ENCODE results near the gene OBP2A.

DNA sequence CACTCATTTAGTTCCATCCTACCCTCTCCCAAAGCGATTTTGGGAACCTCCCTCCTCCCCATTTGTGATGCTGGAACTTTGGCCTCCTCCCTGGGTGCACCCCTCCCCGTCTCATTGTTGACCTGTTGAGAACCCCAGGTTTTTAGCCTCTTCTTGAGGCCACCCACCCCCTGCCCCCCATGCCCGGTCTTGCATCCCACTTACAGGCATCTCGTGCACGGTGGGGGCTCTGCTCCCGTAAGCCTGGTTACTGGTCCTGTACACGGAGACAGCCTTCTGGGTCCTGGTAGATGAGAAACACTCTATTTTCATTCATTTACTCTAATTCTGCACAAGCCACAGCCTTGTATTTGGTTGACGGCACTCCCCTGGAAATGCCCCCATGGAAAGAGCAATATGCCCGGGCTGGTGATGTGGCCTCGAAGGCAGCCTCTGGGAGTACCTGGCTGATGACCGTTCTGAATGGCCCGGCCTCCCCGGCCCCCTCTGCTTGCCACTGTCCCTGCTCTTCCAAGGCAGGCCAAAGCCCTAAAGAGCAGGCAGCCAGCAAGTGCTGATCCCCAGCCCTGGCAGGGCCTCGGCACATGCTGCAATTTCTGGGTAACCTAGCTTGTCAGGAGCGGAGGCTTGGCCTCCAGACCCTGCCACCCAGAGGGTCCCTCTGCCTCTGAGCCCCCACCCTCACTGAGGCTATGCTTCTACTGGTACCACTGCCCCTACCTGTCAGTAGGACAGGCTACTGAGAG is 47.4 kb upstream of the OBP2A start:
- TF ChIP-seq, protein P1, sequence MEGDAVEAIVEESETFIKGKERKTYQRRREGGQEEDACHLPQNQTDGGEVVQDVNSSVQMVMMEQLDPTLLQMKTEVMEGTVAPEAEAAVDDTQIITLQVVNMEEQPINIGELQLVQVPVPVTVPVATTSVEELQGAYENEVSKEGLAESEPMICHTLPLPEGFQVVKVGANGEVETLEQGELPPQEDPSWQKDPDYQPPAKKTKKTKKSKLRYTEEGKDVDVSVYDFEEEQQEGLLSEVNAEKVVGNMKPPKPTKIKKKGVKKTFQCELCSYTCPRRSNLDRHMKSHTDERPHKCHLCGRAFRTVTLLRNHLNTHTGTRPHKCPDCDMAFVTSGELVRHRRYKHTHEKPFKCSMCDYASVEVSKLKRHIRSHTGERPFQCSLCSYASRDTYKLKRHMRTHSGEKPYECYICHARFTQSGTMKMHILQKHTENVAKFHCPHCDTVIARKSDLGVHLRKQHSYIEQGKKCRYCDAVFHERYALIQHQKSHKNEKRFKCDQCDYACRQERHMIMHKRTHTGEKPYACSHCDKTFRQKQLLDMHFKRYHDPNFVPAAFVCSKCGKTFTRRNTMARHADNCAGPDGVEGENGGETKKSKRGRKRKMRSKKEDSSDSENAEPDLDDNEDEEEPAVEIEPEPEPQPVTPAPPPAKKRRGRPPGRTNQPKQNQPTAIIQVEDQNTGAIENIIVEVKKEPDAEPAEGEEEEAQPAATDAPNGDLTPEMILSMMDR (IDR thresholded peaks at IDR 0.05): no peak
- TF ChIP-seq POLR2A (IDR thresholded peaks at IDR 0.05) (no peak), EP300 (IDR thresholded peaks at IDR 0.05) (no peak)

Measured in tibial nerve (tissue), 4 donors.